GM21723 (cell line): Measurements from ENCODE around the gene SYNE3.

ENCODE experiments used
- ATAC-seq: cut with Tn5 transposase; IDR thresholded peaks from one replicate; pipeline ENCODE4 v1.9.1; 2021; ENCODE audit warnings: mild to moderate bottlenecking, moderate library complexity; ENCODE audit not compliant: unreplicated experiment

The SYNE3 gene

DNA sequence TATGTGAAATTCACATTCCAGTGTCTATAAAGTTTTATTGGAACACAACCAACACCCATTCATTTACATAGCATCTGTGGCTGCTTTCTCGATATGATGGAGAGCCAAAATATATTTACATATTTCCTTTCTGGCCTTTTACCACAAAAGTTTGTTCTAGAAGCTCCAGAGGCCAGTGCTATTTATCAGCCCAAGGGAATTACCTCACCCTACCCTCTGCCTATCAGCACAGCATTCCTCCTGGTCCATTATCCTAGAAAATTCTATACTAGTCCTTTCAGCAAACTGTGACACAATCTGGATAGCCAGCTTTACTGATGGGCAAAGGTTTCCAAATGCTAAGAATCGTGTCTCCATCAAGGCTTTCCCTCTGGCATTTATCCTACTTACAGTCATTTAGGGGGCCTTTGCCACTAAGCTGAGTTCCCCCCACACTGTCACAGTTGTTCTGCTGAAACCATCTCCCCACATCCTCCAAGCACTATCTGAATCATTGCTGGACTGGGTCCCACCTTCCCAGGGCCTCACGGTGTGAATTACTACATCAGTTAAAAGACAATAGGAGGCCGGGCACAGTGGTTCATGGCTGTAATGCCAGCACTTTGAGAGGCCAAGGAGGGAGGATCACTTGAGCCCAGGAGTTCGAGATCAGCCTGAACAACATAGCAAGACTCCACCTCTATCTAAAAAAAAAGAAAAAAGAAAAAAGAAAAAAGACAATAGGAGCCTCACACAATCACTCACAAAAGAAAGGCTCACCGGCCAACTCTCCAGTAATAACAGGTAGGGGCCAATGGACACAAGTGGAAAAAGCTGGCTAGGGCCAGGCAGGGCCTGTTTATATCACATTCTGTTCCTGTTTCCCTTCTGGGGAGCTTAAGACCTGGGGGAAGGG lies 12.1 kb downstream of the SYNE3 start:
- peak; percentile 39 for ATAC-seq

DNA sequence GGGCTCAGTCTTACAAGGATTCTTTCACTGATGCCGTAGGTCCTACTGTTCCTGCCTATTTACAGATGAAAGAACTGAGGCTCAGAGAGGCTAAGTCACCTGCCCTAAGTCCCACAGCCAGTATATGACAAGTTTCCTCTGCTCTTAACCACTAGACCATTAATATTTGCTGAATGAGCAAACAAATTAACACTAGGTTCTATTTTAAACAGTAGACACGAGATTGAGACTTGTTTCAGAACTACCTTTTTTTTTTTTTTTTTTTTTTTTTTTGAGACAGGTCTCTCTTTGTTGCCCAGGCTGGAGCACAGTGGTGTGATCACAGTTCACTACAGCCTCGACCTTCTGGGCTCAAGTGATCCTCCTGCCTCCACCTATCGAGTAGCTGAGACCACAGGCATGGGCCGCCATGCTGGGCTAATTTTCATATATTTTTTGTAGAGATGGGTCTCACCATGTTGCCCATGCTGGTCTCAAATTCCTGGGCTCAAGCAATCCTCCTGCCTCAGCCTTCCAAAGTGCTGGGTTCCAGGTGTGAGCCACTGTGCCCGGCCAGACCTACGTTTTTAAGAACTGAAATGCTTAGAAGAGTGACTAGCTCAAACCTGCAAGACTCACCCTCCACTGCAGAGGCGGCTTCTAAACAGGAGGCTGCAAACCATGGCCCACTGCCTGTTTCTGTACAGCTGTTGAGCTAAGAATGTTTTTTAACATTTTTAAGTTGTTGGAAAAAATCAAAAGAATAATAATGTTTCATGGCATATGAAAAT lies 12.9 kb downstream of the SYNE3 start:
- peak; percentile 73 for ATAC-seq

DNA sequence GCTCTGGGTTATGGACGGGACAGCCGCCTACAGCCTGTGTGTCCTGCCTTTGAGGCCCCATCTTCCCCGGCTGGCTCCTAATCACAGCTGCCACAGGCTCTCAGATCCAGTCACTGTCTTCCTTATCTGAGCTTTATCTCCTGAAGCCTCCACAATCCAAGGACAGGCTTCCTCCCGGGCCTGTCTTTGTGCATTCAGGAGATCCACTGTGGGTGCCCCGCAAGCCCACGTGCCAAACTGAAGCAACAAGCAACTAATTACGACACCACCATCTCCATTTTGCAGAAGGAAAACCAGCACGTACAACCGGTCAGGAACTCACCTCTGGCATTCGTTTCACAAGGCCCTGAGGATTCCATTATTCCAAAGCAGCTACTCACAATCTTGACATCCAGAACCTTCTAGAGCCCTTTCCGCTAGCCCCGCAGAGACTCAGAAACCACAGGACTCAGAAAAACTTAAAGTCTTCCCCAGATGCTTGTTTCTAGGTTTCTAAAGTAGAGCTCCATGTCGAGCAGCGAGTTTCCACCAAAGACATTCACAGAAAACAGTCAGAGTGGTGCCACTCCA lies 14.0 kb downstream of the SYNE3 start:
- no peak for ATAC-seq

DNA sequence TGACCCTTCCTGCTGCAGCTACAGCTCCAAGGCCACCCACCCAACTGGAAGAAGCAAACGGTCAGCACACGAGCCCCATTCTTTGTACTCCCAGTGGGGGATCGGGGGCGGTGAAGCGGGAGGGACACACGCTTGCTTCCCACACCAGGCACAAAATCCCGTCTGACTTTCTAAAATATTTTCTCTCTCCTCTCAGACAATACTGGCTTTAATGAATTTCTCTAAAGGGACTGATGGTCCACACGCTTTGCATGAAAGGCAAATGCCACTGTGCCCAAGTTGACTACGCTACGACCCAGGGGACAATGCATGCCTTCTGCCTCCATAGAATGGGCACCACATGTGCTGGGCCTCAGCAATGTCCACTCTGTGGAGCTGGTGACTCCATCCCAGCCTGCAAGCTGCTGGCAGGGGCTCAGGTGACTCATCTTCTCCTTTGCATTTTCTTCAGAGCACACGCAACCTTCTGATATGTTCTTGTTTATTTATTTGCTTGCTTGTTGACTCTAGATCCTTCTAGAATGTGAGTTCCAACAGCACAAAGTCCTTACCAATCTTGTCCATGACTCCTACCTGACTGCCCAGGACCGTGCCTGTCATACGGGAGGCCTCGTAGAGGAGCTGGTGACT lies 15.6 kb downstream of the SYNE3 start:
- ATAC-seq: no peak

DNA sequence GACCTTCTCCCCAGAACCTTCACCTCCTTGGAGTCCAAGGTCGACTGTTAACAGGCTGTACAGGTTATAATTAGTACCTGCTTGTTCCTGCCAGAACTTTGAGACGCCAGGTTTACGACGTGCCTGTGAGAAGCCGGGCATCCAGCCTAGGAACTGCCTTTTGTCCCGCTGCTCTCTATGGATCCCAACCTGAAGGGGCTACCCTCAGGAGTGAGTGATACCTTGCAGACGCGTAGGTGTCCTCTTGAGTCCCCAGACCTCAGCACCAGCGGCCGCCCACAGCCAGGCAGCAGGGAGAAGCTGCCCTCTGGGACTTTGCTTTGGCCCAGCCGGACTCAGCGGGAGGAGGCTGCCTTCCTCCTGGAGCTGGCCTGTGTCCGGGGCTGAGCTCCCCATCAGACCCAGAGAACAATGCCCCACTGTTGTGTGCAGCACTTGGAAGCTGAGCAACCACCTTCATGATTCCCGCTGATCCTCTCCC lies 16.2 kb downstream of the SYNE3 start:
- ATAC-seq: no peak

DNA sequence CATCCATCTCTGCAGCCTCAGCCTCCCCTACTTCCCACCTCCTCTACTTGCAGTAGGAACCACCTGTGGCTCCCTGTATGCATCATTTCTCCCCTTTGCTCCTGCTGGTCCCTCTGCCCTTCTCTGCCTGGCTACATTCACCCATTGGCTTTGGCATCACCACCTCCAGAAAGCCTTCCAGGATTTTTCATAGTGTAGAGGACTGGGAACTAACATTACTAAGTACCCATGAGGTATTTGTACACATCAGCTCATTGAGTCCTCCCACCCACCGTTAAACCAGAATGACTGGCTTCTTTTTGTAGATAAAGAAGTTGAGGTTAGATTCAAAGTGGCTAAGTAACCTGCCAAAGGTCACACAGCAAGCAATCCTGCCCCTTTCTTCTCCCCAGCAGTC lies 17.1 kb downstream of the SYNE3 start:
- no peak for ATAC-seq

DNA sequence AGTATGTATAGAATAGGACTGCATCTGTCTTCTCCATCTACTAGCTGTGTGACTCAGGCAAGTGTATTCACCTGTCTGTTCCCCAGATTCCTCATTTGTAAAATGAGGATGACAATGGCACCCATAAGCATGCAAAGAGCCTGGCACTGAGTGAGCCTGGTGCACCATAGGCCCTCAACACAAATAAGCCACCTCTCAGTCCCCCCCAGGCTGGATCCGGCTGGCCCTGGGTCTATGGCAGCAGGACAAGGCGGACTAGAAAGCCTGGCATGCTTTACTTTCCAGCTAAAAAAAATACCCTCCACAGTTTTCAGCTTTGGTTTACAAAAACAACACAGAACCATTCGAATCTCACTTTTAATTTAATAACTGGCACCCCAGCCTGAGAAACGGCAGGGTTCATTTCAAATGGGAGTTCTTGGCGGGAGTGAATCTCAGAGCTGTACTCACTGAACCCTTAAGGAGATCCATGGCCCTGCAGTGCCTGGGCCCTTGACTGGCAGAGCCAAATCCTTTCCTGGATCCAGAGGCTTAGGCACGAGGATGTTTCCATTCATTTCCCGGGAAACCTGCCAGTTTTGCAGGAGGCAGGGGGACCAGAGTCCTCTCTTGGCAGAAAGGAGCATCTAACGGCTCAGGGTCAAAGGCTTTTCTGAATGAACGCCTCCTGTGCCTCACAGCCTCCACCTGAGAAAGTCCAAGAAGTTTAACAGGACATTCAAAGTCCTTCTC lies 17.7 kb downstream of the SYNE3 start:
- ATAC-seq: no peak

DNA sequence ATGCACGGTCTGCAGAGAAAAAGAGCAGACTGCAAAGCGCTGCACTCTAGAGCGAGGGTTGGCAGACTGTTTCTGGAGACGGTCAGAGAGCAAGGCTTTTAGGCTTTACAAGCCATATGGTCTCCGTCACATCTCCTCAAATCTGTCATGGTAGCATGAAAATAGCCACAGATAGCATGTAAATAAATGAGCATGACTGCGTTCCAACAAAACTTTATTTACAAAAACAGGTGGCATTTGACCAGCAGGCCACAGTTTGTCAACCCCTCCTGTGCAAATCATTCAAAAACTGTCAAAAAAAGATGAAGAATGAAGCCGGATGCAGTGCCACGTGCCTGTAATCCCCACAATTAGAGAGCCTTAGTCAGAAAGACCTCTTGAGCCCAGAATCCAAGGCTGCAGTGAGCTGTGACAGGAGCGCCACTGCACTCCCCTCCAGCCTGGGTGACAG lies 18.9 kb downstream of the SYNE3 start:
- ATAC-seq: no peak

DNA sequence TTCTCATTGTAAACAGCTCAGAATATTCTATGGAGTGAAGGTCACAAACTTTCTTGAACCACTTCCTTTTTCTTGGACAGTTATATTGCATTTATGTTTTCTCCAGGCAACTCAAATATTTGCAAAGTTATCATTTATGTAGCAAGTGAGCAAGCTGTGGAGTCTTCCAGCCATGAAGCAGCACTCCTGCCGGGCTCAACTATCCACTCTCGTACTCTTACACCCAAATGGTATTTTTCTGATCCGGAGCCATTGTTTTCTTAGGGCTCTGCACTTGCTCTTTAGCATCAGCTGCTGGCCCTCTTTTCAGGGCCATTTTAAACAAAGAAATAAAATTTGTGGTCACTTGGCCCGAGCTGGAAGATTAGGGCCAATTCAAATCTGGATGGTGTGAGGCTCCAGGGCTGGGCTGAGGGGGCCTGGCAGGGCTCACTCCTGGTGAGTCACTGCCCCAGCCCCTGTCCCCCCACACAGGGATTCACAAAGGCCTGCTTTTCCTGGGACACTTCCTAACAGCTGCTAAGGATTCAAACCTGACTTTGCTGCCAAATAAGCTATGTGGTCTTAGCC lies 19.7 kb downstream of the SYNE3 start:
- no peak for ATAC-seq

DNA sequence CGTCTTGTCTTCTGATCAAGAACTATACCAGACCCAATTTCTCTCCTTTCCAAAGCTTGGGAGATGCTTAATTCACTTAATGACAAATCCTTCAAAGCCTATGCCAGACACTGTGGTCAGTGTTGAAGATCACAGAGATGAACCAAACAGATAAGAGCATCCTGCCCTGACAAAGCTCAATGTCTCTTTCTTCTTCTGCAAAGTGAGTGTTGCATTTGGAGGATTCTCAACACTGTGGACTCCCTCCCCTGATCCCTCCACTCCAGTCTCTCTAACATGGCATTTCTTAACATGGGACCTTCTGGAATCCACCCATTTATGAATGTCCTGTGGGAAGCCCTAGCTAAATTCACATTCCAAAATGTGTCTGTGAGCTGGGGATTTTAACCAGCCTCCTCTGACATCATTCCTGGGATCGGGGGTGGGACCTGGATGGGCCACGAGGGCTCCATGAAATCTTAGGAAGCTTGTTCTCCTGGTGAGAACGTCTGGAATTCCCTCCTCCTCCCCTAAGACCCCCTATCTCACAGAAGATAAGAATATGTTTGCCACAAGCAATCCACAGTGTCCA lies 20.3 kb downstream of the SYNE3 start:
- ATAC-seq: peak; percentile 25

DNA sequence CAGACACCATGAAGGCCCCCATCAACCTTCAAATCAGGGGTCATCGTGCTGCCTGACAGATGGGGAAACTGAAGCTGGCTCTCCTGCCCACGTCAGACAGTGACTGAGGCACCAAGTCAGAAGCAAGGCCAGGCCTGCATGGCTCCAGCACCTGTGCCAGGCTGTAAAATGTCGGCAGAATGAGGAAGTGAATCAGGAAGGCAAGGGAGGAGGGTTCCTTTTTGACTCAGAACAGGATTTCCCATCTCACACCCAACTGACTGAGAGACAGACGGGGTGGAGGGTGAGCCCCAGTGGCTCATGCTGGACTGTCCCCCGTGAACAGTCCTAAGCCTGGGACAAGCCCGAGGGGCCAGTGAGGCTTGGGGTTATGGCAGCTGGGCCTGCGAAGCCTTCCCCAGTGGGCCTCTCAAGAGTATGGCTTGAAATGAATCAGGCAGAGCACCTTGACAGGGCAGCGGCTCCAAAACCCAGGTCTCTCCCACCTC lies 20.9 kb downstream of the SYNE3 start:
- ATAC-seq: peak; percentile 93

DNA sequence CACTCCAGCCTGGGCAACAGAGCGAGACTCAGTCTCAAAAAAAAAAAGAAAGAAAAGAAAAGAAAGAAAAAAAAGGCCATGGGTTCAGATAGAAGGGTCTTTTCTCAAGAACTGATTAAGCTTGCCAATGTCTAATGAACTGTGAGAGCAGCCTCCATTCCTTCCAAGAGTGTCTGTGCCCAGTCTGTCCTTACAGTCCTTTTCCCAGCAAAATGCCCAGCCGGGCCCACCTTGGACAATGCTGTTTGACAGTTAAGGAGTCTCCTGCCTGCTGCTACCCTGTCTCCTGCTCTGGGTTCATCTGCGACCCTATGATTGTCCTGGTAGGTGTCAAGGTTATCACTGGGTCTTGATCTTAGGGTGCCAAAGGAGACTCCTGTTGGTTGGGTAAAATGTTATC lies 21.4 kb downstream of the SYNE3 start:
- ATAC-seq: no peak

DNA sequence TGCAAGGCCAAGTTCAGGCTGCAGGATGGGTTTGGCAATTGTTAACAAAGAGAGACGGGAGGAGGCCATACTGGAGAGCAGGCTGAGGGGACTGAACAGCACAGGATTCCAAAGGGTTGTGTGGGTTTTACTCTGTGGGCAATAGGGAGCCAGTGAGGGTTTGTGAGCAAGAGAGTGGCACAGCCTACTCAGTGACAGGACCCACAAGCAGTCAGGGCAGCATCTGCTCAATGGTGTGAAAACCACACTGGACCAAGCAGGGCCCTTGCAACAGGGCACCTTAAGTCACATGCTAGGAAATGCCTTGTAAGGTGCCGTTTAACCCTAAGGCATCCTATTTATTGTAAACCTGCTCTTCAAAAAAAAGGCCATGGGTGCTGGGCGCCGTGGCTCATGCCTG lies 22.0 kb downstream of the SYNE3 start:
- no peak for ATAC-seq

DNA sequence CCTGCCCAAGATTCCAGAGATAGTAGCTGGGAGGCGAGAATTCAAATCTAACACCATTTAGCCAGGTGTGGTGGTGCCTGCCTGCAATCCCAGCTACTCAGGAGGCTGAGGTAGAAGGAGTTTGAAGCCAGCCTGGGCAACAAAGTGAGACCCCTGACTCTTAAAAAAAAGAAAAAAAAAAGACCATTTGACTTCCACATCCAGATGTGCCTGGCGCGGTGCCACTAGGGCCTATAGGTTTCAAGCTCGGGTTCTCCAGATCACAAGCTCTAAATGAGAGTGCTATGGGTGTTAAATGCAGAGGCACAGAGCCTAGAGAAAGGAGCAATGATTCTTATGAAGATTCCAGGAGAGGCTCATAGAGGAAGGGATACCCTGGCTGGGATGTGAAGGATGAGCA lies 22.5 kb downstream of the SYNE3 start:
- ATAC-seq: no peak

DNA sequence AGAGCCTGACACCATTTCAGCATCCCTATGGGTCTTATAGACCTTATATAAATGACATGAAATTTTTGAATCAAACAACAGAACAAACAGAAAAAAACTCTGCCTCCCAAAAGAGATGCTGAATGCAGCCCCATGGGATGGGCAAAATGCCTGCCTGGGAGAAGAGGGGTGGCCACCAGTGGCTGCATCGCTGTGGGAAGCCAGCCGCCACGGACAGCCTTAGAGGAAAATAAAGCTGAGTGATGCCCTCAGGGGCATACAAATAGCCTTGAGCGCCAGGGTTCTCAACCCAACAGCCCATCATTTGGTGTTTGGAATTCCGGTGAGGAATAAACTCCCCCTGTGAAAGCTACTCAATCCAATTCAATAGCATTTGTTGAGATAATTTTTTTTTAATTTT lies 22.9 kb downstream of the SYNE3 start:
- no peak for ATAC-seq

DNA sequence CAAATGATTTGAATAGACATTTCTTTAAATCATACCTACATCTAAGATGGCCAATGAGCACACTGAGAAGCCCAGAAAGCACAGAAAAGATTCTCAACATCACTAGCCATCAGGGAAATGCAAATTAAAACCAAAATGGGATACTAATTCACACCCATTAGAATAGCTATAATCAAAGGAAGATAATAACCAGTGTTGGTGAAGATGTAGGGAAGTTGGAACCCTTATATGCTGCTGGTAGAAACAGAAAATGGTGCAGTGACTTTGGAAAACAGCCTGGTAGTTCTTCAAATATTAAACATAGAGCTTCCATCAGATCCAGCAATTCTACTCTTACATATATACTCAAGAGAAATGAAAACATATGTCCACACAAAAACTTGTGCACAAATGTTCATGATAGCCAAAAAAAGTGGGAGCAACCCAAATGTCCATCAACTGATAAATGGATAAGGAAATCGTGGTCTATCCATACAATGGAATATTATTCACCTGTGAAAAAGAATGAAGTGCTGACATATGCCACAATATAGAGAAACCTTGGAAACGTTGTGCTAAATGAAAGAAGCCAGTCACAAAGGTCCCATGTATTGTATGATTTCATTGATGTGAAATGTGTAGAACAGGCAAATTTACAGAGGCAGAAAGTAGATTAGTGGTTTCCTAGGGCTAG lies 24.4 kb downstream of the SYNE3 start:
- no peak for ATAC-seq

DNA sequence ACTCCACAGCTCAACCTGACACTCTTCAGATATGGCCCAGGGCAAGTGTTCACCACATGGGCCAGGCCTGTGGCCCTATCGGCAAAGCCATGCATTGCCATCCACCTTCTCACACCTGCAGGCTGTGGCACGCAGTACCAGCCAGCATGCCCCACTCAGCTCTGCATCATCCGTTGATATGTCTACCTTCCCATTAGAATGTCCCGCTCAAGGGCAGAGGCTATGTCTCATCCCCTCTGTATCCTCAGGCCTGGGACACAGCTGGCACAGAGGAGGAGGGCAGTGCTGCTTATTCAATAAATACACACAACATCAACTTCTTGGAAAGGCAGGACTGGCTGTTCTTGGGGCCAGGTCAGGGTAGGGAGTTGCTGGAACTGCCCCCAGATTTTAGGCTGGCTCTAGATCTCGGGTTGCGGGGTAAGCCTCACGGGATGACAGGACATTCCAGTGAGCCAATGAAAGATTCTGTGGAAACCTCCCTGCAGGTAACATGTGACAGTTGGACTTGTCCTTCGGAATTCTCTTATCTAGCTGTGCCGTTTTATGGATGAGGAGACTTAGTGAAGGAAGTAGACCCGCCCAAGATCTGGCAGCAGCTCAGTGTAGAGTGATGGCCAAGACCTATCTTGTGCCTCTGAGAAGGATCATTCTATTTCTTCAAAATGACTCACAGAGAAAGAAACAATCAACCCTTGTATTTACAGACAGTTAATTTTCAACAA lies 25.6 kb downstream of the SYNE3 start:
- no peak for ATAC-seq

DNA sequence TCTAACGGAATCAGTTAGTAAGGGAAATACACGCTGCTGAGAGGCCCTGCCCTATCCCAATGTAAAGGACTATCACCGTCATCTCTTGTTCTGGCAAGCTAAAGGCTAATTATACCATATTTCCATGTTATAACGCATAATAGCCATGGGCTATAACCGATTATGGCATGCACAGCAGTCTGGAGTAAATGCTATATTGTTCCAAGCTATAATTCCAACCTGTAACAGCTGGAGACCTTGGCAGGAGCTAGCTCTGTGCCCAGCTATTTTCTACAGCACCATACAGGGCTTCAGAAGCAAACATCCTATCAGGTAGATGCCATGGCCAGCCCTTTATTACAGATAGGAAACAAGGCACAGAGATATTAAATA lies 26.3 kb downstream of the SYNE3 start:
- no peak for ATAC-seq
